Measurements from ENCODE around the gene ZNF827. TPM values are rescaled to one million over a fixed set of nuclear protein-coding genes. Genes with fewer than 3 reads are reported as not detected.

ZNF827 gene
- total RNA-seq, 1 experiment from 2014 or later: 10.8 TPM

DNA sequence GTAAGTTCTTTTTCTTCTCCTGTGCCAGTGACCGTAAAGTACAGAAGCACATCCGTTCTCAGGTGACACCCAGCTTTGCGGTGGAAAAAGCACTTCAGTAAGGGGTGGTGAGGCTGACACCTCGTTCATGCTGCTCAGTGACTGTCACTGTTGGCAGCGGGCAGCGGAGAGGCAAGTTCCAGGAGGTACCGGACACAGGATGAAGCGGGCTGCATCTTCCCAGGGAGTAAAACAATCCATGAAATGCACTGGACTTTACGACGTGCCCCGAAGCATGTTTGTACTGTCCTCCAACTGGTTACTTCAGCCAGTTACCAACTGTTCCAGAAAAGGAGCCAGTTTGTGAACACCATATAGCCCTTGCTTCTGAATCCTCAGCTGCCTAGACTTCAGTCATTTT lies 110.7 kb downstream of the ZNF827 start:
- DNase-seq (ENCODE audit: low spot score): no peak

DNA sequence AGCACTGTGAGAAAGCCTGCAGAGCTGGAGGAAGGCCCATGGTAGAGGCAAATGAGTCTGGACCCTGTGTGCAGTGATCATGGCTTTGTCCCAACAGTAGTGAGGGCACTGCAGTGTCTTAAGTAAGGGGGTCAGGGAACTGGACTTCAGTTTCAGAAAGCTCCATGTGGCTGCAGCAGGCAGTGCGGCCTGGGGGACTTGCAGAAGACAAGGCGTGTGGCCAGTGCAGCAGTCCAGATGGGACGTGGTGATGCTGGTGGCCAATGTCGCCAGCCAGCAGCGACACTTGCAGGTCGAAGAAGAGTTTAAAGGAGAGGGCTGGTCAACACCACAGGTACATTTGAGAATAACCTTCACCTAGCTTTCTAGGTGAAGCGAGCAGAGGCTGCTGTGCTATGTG lies 113.4 kb downstream of the ZNF827 start:
- DNase-seq (ENCODE audit: low spot score): no peak

DNA sequence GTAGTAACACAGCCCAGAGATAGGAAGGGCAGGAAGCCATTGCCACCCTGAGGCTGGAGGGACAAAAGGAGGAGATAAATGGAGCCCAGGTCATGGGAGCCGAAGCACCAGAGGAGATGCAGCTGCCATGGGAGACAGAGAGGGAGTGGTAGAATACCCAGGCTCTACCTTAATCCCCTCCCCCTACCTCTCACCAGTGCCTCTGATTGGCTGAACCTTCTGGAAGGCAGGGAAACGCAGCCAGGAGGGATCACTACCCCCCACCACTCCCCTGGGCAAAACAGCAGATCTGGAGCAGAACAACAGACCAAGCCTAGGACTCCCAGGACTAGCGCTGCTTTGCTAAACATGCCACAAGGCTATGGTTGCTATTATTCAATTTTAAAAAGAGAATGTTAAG lies 114.2 kb downstream of the ZNF827 start:
- no peak for DNase-seq (ENCODE audit: low spot score)

DNA sequence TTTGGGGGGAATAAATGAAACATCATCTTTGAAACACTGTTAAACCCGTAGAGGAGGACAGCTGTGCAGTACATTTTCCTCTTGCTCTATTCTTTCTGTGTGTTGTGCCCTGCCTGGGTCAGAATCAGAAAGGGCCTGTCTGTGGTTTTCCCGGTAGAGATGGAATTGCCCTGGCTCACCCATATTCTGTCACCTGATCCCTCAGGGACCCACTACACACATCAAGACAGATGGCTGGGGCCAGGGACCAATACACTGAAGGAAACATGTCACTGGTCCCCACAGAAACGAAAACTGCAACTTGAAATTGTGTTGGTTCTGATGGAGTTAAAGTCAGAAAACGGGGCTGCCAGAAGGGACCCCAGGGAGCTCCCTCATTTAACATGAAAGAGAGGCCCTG lies 114.9 kb downstream of the ZNF827 start:
- no peak for DNase-seq (ENCODE audit: low spot score)

DNA sequence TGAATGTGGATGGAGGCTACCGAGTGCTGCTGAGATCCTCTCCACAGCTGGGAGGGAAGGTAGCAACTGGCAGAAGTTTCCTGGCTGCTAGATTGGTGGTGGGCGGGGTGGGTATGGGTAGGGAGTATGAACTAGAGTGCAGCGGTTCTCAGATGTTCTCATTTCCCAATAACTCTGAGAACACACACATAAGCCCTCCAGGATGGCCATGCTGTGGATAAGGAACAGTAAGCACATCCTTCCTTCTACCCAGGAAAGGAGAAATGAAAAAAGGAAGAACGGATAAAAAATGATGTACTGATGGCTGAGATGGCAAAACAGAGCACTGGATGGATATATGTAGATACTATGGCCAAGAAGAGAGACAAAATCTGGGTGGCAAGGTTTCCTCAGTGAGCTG lies 116.0 kb downstream of the ZNF827 start:
- no peak for DNase-seq (ENCODE audit: low spot score)

DNA sequence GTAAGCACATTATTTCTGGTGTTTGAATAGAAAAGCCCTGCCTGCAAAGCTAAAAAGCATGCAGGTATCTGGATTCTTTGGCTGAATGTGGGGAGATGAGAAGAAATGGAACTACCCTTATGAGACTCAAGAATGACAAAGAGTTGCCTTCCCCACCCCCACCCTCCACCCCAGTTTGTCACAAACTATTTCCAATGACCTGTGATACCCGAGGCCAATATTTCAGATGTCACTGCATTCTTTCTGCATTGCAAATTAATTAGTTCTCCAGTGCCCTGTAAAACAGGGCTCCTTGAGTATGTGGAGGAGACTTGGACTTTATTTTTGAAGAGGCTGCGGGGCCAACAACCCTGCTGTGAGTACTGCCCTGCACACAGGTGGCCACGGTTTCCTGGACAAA lies 116.4 kb downstream of the ZNF827 start:
- DNase-seq (ENCODE audit: low spot score): no peak

DNA sequence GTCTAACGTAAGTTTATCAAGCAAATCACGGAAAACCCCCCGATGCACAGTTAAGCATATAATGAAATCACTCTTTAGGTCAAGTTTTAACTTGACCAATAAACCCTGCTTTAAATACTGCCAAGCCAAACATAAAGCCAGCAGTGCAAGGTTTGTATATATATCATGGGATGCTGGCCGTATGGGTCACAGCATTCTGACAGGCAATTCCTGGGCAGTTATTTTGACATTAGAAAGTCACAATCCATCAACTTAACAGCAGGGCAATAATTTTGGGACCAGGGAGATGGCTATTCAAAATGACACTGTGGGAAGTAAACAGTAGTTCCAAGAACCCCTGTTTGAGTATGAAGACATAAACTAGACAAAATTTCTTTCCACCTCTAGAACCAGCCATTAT lies 116.9 kb downstream of the ZNF827 start:
- DNase-seq (ENCODE audit: low spot score): no peak

DNA sequence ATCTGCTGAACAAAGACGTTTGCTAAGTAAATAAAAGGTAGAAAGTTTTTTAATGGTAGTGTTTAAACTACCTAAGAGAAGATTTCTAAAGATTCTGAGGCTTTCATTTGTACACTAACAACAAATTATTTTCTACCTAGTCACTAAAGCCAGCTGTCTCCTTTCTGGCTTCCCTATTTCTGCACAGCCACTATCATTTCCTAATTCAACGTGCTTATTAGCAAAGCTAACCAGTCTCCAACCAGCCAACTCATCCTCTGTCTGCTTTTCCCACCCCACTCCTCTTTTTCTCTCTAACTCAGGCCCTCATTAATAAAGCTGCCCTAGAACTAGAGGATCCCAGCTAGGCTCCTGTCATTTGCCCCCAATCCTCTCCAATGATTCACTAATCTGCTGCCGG lies 118.2 kb downstream of the ZNF827 start:
- DNase-seq (ENCODE audit: low spot score): no peak

DNA sequence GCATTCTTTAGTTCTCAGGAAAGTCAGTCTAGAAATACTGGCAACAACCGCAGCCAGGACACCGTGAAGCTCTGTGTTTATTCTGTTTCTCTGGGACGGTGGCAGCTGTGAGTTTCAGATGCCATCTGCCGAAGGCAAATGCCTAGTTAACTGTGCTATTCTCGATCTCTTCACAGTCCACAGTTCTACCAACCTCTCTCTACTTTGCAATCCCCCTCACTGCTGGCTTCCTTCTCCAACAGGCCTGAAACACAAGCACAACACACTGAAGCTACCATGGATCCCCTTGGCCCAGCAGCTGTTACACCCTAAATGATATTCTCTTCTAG lies 118.8 kb downstream of the ZNF827 start:
- DNase-seq (ENCODE audit: low spot score): no peak

DNA sequence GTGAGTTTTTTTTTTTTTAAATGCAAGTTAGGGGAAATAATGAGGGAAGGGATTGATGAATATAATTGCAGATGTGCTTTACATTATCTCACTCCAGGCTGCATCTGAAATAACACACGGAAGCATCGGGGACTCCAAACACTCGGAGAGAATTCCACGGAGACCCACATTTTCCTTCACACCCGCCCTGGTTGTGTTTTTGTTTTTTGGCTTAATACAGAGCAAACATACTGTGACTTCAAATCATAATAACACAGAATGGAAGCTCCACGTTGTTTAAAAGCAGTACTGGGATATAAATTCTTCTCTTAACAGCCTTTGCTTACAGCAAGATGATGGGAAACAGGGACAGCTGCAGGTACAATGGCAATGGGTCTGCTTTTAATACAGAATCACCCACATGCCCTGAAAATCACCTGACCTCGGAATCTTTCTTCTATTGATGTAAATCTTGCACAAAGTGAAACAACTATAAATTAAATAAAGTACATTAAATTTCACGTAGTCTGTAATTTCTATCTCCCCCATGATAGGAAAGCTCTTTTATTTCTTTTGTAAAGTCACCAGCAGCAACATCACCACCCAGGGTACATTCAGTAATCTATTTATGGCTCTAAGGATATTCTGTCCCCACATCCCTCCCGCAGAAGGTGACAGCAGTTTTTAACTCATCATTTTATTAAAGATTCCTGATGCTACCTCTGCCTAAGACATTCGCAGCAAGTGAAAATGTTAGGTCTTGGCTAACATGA lies 119.3 kb downstream of the ZNF827 start:
- DNase-seq (ENCODE audit: low spot score): no peak

DNA sequence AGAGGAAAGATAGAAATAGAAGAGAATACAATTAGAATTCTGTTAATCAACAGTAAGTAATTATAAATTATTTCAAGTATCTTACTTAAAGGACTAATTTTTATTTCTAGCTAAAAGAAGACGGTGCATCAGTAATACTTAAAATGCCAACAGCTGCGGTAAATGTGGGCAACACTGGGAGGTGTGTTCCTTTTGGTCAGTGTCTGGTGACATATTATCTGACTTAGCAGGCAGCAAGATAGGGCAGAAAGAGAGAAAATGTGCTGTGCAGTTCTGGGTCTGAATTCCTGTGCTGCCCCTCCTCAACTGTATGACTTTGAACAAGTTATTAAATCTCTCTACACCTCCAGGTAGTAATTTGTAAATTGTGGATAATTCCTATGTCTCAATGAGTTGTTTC lies 120.6 kb downstream of the ZNF827 start:
- DNase-seq (ENCODE audit: low spot score): no peak

DNA sequence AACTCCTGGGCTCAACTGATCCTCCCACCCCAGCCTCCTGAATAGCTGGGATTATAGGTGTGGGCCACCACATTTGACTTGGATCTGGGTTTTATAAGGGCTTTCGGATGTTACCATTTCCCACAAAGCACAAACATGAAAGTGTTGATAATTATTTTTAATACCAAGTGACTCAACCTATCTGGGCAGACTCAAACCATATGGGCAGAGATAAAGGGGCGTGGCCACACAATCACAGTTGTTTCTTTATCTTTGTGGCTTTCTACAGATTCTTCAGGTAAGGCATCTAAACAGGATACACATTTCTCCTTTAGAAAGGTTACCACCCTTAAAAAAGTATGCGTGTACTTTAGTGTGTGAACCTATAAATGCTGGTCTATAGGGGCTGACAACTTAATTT lies 122.5 kb downstream of the ZNF827 start:
- DNase-seq (ENCODE audit: low spot score): peak; percentile 52

DNA sequence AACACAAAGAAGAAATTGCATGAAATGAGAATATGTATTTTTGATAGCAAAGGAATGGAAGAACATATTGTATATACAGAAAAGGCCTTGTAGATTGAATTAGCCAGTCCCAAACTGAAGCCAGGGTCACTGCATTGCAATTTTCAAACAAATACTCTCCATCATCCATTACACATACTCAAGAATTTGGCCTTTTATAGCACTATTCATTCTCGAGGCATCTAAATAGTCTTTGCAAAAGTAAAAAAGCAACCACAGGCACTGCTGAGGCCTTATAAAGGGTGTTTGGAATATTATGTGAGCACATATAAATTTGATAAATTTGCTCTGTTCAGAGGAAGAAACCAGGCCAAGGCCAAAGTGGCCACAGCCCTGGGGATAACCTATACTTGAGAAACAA lies 123.0 kb downstream of the ZNF827 start:
- no peak for DNase-seq (ENCODE audit: low spot score)

DNA sequence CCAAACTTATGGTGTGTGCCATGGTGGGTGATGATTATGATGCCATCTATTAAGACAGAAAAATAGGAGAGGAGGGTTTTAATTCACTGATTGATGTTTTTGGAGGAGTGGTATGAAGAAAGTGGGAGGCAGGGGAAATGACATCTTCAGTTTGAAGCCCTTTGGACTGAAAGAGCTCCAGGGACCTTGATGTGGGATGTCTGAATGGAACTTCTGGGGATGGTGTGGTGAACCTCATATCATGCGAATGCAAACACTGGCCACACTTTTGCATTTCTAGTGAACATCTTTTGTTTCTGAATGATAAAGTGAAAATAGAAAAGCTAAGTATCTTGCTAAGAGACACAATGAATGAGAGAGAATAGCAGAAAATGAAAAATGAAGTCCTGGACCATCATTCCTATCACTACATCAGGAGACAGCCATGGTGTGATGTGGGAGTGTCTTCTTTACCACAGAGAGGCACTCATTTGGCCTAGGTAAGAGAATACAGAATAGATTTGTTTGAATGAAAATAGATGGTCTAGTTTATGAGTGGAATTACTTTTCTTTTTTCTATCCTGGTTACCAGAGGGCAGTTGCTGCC lies 123.5 kb downstream of the ZNF827 start:
- DNase-seq (ENCODE audit: low spot score): no peak

DNA sequence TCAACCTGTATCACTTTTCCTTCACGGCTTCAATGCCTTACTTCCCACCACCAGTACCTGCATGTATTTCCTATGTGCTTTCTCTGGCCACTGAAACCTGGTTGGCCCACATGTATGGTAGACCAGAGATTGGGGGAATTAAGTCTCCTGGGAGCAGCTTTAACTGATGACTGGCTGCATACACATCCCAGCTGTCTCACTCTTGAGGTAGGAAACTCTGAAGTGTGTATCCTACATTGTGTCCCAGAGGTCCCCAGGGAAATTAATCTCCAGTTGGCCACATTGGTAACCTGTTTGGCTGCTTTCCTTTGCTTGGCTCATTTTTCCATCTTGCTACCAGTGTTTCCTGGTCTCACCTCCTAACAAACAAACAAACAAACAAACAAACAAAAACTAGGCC lies 124.4 kb downstream of the ZNF827 start:
- DNase-seq (ENCODE audit: low spot score): no peak

DNA sequence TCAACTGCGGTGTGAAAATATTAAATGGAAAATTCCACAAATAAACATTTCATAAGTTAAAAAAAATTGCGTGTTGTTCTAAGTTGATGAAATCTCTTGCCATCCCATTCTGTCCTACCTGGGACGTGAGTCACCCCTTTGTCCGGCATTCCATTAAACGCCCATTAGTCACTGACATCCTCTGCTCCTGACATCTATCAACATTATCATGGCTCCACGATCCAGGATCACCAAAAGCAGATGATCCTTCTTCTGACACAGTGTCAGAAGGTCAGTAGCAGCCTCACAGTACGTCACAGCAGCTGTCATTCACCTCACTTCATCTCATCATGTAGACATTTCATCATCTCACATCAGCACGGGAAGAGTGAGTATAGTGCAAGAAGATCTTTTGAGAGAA lies 125.7 kb downstream of the ZNF827 start:
- DNase-seq (ENCODE audit: low spot score): peak; percentile 73

DNA sequence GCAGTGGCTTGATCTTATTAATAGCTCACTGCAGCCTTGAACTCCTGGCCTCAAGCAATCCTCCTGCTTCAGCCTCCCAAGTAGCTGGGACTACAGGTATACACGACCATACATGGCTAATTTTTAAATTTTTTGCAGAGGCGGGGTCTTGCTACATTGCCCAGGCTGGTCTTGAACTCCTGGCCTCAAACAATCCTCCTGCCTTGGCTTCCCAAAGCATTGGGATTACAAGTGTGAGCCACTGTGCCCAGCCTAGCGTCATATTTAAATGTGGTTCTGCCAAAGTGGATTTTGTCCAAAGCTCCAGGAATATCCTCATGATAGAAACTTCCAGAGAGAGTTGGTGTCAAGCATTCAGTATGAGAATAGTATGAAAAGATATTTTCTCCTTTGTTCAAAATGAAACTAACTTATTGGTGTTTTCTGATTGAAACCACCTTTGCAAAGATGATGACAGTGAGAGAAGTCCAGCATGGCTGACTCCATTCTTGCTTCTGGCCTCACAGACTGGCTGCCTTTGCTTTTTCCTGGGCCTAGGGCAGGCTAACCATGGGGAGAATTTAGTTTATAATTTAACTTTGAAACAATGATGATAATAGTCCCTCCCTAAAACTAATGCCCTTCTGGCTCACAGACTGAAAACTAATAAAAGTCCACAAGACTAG lies 129.6 kb downstream of the ZNF827 start:
- no peak for DNase-seq (ENCODE audit: low spot score)

DNA sequence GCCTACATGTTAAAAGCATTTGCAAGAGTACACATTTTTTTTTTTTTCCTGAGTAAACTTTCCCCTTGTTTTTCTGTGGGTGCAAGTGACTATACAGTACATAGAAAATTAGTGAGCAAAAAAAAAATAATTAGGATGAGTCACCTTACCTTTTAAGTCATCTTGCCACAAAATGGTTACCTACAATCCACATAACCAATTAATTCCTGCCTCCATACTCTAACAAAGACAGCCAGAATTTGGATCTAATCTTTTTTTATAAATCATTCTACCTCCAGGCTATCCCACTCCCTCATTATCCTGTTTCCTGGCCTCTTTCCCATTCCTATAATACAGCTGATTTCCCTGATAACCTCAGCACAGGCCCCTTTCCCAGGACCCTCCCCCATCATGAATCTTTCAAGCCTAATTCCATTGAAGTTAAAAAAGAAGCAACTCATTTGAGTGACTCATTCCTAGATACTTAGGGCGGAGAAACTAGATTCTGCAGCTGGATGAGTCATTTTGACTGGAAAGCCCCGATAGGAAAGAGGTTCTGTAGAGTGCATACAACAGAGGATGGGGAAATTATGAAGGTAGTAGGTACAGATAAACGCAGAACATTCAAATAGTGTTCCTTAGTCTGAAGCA lies 130.5 kb downstream of the ZNF827 start:
- DNase-seq (ENCODE audit: low spot score): peak; percentile 98

DNA sequence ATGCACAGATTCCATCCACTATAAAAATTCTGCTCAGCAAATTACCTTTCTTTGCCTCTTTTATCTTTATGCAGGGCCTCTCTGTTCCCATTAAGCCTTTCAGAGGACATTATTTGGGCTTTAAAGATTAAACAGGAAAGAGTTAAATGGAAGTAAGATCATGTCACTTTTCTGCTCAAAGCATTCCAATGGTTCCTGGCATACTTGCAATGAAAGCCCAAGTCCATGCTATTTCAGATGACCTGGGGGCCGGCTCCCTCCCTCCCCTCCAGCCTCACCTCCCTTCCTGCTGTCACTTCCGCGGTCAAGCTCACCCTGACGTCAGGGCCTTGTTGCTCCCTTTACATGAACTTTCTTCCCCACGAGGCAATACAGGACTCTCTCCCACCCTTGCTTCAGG lies 133.1 kb downstream of the ZNF827 start:
- DNase-seq (ENCODE audit: low spot score): peak; percentile 56

DNA sequence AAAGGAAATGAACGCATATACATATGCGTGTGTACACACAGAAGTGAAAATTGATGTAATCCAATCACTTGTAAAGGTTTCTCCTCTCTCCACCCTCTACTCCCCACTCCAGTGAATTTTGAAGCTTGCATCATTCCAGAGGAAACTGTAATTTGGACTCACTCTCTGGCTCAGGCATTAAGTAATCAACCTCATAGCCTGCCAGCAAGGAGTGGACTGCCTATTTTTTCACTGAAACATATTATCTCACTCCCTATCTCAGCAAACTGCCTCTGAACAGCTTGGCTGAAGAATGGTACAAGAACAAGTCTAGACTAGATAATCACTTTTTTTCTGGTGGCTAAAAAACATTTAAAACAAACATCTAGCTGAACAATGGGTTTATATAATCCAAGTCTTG lies 134.5 kb downstream of the ZNF827 start:
- peak; percentile 44 for DNase-seq (ENCODE audit: low spot score)

DNA sequence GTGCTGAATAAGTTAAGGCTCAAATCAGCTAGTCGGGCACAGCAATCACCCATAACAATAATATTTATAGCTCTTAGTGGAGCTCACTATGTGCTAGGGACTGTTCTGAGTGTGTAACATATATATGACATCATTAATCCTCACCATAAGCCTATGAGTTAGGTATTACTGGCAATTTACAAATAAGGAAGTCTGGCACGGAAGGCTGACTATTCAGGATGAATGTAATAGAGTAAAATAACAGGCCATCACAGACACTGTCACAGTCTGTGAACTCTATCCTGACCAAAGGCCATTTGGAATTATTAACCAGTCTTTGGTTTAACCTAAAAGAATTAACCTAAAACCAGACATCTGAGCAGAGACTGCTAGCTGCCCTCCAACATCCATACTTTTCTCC lies 139.4 kb downstream of the ZNF827 start:
- no peak for DNase-seq (ENCODE audit: low spot score)

DNA sequence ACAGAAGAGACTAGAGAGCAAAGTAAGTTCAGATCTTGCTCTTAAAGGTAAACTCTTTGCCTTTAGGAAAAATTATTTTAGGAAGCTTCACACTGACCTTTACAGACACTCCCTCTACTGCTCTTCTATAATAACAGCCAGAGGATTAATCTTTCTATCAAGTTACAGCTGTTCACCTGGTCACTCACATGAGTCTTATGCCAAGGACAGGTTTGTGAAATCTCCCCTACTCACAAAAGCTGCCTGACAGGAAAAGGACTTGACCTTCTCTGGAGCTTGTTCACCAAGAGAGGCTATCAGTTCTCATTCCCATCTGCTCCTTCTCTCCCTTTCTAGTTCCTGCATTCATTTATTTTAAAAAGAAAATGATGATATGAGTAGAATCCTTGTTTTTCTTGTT lies 141.3 kb downstream of the ZNF827 start:
- DNase-seq (ENCODE audit: low spot score): no peak

DNA sequence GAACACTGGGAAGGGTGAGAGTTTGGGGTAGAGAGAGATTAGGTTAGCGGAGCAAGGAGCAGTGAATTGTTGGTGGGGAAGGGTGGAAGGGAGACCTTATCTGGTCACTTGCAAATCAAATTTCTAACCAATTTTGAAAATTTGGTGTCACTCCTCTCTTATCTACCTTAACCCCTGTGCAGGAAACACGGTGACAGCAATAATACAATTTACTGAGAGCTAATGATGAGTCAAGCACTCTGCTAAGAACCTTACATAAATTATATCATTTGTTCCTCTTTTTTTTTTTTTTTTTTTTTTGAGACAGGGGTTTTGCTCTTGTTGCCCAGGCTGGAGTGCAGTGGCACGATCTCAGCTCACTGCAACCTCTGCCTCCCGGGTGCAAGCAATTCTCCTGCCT lies 142.3 kb downstream of the ZNF827 start:
- no peak for DNase-seq (ENCODE audit: low spot score)
